OCI-LY7 (cell line): ENCODE measurements around the gene METTL22.

ENCODE experiments used
- CTCF ChIP-seq: fragments of 200-600 bp; sonication (generic); conservative IDR thresholded peaks from 2 replicates; pipeline ENCODE4 v1.5.1; 2014; ENCODE audit warnings: mild to moderate bottlenecking, antibody characterized with exemption, low read length, moderate library complexity, mixed read lengths
- EZH2phosphoT487 ChIP-seq: fragments of 200-600 bp; sonication (generic); IDR thresholded peaks from 2 replicates; pipeline ENCODE4 v1.6.1; 2018; ENCODE audit warnings: low read depth, borderline replicate concordance, mild to moderate bottlenecking, mixed run types, antibody characterized with exemption, low read length, moderate library complexity, mixed read lengths

DNA sequence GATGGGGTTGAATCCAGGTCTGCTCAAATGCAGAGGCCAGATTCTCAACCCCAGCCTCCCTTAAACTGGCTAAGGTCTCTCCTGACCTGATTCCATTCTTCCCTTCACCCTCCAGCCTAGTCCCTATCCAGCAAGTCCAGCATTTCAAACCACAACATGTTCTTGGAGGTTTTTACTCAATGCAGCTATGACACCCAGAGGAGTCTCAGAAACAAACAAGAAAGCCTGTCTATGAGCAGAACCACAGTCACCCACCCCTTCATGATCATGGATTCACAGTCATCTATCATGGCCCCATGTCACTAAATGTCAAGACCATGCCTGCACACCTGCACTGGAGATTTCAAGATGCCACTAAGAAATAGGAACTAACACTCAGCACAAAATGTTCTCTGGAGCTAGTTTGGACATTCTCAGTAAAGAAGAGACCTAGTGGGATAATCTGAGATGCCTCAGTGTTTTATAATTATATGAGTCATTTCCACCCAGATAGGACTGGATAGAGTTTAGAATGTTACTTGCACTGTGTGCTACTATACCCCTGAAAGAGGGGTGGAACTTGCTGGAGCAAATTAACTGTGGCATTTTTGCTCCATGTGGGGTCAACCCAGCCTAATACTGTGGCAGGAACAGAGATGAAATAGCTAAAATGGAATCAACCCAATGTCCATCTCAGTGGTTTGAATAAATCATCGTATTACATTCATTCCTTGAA, 9.5 kb upstream of the METTL22 start:
- no peak for TF ChIP-seq CTCF
- TF ChIP-seq EZH2phosphoT487 = no peak
